HG02852 (cell line): ENCODE data around the gene RHOF.
"Not testable (repeated sequence)": the region's sequence is repeated elsewhere in the genome, so short reads cannot be mapped to it uniquely, and the experiment has no call there.

Source experiments
- ATAC-seq: cut with Tn5 transposase; IDR thresholded peaks from one replicate; pipeline ENCODE4 v1.9.1; 2021; ENCODE audit warnings: mild to moderate bottlenecking, moderate library complexity; ENCODE audit not compliant: unreplicated experiment

RHOF gene

DNA sequence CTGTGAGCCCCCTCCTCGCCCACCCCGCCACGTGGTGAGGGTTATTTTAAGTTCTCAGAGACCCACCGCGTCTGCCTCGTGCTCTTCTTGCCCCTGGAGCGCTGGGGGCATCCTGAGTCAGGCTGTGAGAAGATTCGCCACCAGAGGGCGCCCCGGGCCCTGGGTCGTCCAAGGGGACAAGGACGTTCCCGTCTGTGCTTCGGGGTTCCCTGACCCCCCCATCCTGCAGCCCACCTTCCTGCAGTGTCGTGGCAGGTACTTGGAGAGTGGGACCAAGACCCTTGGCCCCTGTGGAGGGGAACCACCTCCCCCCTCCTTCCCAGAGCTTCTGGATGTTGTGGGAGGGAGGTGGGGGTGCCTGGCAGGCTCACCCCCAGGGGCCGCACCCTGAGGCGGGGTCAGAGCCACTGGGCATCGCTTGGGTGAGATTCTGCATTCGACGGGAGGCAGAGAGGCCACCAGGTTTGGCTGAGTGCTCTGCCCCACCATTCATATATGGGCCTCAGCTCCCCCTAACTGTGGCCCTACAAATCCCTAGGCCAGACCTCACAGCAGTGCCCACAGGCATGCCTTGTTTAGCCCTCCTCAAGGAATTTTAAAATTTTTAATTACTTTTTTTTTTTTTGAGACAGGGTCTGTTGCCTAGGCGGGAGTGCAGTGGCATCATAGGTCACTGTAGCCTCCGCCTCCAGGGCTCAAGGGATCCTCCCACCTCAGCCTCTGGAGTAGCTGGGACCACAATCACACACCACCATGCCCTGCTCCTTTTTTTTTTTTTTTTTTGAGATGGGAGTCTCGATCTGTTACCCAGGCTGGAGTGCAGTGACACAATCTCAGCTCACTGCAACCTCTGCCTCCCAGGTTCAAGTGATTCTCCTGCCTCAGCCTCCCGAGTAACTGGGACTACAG lies 17.0 kb downstream of the RHOF start:
- peak; percentile 53 for ATAC-seq

DNA sequence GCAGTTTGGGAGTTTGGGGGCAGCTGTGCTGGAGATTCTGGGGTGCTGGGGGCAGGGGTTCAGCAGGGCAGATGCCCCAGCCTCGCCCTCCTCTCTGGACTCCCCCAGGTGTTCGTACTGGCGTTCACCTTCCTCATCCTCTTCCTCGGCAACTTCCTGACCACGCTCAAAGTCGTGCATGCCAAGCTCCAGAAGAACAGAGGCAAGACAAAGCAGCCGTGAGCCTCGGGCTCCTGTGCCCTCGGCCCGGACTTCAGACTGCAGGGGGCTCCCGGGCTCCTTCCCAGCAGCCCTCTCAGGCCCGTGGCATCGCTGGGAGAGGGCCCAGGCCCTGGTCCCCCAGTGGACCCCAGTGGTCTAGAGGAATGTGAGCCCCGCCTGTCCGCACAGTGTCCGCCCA lies 18.0 kb downstream of the RHOF start:
- ATAC-seq = no peak

GRCh38 chr12:121774968-121775474 lies 18.5 kb downstream of the RHOF start:
- ATAC-seq = no peak

- ATAC-seq = peak; percentile 80
Measured at GRCh38 chr12:121773011-121773777, 20.3 kb downstream of the RHOF start.

DNA sequence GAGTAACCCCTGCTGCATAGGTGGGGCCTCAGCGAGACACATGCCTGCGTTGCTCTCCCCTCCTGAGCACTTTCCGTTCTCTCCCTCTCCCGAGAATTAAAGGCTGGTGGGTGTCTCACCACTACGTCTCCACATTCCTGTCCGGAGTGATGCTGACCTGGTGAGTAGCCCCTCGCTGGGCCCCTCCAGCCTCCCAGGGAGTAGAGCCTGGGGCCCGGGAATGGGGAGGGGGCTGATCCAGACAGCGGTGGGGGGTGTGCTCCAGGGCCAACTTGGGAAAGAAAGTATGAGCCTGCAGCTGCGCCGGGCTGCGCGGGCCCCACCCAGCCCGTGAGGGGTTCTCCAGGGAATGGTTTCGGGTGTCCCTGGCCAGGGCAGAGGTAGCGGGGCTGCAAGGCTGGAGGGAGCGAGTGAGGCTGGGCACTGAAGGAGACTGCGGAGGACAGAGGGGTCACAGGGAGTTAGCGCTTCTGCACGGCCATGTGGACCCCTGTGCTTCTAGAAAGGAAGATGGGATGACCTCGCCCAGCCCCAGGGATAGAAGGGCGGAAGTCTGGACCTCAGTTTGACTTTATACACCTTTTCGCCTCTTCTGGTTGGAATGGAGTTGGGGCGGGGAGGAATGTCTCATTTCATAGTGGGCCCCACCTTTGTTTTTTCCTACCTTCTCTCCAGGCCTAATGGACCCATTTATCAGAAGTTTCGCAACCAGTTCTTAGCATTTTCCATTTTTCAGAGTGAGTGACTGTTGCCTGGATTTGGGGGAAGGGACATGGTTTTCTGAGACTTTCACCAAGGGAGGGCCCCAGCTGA lies 22.5 kb downstream of the RHOF start:
- ATAC-seq = no peak

GRCh38 chr12:121770388-121770787 lies 23.1 kb downstream of the RHOF start:
- no peak for ATAC-seq

DNA sequence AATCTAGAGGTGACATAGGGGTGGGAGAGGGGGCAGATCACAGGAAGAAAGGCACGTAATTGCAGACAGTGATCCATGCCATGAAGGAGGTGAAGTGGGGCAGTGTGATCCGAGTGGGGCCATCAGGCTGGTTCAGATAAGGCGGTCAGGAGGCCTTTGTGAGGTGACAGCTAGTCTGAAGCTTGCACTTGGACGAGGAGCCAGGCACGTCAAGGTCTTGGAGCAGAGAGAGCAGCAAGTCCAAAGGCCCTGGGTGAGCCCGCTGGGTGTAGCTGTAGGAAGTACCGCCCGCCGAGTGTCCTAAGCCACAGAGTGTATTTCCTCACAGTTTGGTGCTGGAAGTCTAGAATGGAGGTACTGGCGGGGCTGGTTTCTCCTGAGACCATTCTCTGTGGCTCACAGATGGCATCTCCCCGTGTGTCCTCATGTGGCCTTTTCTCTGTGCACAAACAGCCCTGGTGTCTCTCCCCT lies 23.6 kb downstream of the RHOF start:
- no peak for ATAC-seq

- ATAC-seq = no peak
Measured at GRCh38 chr12:121769297-121769830, 24.1 kb downstream of the RHOF start.

GRCh38 chr12:121767525-121768016 lies 25.9 kb downstream of the RHOF start:
- ATAC-seq = no peak

DNA sequence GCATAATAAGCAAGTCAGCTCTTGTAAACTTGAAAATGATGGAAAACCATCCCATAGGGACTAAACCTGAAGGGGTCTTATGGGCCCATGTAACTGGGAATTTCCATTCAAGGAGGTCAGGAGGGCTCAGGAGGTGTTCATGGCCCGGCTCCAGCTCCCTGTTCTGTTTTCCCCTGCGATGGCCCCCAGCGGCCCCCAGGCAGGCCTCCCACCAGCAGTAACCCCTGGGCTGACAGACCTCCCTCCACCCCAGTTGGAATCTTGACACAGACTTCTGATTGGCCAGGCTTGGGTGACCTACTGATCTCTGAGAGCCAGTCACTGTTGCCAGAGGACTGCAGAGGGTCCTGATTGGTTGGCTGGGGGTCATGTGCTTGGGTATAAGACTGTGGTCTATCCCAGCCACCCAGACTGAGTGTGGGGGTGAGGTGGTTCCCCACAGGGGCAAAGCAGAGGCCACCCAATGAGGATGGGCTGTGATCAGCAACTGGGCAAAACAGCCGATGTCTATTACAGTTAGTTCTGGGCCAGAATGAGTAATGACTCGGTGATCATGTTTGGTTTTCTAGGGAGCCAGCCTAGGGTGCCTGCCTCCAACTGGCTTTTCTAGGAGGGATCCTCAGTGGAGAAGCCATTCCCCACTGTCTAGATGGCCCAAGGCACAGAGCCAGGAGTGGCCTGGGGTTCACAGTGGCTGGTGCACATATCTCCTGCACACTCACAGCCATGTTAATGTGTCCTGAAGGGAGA lies 27.0 kb downstream of the RHOF start:
- no peak for ATAC-seq

DNA sequence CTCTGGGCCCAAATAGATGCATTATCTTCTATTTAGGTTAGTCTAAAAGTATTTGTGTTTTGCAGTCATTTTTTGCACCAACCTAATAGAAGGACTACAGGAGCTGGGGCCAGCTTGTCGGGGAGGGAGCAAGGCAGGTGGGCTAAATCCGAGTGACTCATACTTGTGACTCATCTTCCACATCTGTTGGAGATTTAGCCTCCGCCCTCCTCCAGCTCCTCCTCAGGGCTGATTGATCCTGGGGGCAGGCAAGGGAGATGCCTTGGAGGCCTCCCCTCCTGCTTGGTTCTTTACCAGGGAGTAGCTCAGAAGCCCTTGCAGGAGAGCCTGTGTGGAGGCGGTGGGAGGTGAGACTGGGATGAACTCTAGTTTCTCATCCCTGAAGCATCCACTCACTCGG lies 27.9 kb downstream of the RHOF start:
- ATAC-seq = no peak

DNA sequence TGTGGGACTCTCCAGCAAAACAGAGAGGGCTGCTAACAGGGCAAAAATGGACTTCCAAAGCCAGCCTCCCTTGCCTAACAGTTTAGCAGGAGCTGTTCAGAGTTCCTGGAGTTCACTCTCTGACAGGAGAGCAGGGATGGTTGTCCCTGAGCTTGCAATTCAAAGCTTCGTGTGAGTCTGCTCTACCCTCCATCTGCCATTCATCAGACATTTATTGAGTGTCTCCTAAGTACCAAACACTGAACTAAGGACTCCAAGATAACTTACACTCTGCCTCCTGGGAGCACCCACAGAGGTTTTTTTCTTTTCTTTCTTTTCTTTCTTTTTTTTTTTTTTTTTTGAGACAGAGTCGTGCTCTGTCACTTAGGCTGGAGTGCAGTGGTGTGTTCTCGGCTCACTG lies 28.7 kb downstream of the RHOF start:
- ATAC-seq = no peak

DNA sequence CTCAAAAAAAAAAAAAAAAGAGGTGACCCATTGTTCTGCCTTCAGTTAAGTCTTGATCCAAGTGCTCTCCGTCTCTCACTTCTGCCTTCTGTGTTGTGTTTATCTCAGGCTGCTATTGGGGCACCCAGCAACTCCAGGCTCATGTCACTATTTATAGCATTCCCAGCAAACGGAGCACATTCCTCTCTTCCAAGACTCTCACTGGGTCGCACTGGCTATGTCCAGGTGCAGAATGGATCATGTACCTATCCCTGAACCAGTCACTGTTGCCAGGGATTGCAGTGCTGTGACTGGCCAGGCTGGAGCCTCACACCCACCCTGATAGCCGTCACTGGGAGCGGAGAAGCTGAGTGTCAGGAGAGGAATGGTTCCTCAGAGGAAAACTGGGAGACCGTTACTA lies 31.2 kb downstream of the RHOF start:
- no peak for ATAC-seq

GRCh38 chr12:121758536-121758935 lies 35.0 kb downstream of the RHOF start:
- not testable (repeated sequence) for ATAC-seq

DNA sequence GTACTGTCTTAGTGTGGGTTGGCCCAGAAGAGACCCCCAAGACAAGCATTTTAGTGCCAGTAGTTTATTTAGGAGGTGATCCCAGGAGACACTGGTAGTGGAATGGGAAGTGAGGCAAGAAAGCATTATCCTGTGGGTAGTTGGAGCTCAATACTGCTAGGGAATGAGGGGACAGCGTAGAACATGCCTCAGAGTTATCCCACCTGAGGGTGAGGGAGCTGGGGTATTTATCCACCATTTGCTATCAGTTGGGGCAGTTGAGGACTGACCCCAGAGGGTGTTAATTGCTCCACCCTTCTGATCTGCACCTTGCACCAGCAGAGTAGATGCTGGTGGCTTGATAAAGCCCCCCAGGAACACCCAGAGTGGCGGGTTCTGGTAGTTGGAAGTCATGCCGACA lies 37.9 kb downstream of the RHOF start:
- no peak for ATAC-seq

DNA sequence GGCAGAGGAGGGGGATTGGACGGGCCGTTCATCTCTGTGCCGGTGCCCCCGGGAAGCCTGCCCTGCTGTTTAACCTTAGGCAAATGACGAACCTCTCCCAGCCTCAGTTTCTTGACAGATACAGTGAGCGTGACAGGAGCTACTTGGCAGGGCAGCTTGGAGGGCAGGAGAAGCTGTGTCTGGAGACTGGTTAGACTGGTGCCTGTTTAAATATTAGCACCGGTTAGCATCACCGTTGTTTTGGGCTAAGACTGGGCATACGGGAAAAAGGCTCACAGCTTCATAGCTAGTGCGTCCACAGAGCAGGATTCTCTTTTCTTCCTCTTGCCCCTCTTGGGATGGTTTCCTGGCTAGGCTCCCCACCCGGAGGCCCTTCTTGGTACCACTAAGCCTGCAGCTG lies 38.7 kb downstream of the RHOF start:
- no peak for ATAC-seq

DNA sequence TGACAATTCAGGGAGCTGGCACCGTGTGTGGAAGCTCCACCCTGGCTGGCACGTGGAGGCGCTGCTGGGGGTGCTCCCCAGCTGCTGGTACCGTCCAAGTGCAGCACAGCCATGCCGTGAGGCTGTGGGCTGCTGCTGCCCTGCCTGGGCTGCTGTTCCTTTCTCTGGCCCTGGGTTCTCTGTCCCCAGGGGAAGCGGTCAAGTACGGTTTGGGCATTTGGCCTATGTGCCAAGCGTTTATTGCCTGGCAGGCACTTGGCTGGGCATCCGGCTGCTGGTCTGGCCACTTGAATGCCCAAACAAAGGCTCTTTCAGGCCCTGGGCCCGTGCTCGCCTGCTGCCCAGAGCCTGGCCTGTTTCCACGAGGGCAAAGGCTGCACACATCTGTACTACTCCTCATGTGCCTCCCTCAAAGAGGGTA lies 39.6 kb downstream of the RHOF start:
- ATAC-seq = no peak

DNA sequence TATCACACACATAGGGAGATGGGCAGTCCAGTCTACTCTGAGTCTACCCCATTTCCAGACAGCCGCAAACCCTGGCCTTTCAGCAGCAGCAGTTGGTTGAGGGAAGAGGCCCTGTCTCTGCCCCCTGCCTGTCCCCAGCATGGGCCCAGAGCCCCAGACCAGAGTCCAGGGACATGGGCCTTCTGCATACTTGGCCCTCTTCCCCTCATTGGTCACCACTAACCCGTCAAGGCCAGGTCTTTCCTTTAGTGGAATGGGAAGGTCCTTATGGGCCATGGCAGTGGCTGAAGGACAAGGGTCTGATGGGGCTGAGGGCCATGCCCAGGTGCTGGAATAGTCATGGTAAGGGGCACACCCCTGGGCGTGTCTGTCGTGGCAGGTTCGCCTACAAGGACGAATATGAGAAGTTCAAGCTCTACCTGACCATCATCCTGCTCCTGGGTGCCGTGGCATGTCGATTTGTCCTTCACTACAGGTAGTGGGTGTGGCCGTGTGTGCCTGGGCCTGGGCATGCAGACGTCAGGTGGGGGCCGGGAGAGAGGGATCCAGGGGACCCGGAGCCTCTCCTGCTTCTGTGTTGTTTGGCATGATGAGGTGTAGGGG lies 41.6 kb downstream of the RHOF start:
- ATAC-seq = no peak

- no peak for ATAC-seq
Measured at GRCh38 chr12:121751034-121751433, 42.5 kb downstream of the RHOF start.
